AG09319 (cell line): ENCODE results near the gene CHRM1.
A peak's percentile ranks its signal among the peaks of the same experiment; 100 is the strongest.

Experiments
- DNase-seq: peaks from one replicate; pipeline ENCODE4 v3.0.0-alpha.2; 2010; ENCODE audit warnings: low read depth; ENCODE audit errors: extremely low read depth
- TF ChIP-seq, protein P1 (sequence below): IDR thresholded peaks from 2 replicates; pipeline ENCODE4 v1.5.1; 2011; ENCODE audit warnings: low read depth, mild to moderate bottlenecking, inconsistent platforms, low read length, moderate library complexity

CHRM1 gene

DNA sequence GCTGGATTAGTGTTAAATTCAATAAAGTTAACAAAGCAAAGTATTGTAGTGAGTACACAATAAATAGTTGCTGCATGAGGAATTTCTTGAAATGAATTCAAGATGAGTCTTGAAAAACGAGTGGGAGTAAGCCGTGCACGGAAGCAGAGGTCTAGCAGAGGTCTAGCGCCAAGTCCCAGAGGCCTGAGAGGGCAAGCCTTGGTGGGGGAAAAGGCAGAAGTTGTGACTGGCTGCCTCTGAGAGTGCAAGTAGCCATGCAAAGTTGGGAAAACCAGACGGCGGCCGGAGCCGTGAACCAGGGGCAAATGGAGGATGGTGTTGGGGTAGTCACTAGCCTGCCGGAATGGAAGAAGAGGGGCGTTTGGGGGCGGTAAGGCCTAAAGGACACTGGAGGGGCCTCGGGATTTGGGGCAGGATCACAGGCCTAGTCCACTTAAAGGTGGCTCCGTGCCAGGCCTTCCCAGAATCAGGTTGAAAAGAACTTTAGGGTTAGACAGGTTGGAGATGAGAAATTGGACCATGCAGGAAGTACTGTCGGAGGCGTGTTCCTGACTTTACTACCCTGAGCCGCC lies 40.8 kb downstream of the CHRM1 start:
- TF ChIP-seq, protein P1, sequence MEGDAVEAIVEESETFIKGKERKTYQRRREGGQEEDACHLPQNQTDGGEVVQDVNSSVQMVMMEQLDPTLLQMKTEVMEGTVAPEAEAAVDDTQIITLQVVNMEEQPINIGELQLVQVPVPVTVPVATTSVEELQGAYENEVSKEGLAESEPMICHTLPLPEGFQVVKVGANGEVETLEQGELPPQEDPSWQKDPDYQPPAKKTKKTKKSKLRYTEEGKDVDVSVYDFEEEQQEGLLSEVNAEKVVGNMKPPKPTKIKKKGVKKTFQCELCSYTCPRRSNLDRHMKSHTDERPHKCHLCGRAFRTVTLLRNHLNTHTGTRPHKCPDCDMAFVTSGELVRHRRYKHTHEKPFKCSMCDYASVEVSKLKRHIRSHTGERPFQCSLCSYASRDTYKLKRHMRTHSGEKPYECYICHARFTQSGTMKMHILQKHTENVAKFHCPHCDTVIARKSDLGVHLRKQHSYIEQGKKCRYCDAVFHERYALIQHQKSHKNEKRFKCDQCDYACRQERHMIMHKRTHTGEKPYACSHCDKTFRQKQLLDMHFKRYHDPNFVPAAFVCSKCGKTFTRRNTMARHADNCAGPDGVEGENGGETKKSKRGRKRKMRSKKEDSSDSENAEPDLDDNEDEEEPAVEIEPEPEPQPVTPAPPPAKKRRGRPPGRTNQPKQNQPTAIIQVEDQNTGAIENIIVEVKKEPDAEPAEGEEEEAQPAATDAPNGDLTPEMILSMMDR: no peak
- peak; percentile 73 for DNase-seq

DNA sequence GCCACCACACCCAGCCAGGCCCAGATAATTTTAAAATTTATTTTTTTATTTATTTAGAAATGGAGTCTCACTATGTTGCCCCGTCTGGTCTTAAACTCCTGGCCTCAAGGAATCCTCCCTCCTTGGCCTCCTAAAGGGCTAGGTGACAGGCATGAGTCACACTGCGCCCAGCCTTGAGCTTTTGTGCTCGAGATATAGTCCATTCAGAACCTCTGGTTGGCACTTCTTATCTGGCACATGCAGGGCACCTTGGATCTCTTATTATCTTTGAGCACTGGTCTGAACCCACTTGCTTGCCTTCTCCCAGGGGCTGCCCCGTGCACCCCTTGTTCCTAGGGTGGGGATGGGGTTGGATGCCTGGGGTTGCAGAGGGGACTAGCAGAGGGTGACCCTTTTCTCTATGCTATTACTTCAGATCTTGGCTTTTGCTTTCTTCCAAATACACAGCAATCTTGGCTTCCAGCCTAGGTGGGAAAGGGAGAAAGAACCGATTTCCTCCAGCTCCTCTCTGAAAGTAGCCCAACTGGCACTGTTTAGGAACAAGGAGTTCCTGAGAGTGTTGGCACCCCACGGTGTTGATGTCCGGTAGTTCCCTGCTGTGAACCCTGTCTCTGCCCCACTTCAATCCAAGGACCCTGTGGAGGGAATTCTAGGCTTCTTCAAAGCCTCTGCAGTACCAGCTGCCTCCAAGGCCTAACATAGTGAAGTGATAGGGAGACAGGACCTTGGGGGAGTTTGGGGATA lies 41.8 kb downstream of the CHRM1 start:
- TF ChIP-seq, protein P1: no peak
- DNase-seq: no peak

DNA sequence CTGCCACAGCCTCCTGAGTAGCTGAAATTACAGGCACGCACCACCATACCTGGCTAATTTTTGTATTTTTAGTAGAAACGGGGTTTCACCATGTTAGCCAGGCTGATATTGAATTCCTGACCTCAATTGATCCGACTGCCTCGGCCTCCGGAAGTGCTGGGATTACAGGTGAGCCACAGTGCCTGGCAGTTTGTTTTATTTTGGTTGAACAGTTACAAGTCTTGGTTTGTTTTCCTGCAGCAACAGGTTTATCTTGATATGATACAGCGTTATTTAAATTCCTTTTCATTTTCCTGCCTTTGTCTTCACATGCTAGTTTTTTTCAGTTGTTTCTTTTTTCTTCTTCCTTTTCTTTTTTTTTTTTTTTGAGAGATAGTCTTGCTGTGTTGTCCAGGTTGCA lies 44.5 kb downstream of the CHRM1 start:
- no peak for DNase-seq
- TF ChIP-seq, protein P1: no peak

DNA sequence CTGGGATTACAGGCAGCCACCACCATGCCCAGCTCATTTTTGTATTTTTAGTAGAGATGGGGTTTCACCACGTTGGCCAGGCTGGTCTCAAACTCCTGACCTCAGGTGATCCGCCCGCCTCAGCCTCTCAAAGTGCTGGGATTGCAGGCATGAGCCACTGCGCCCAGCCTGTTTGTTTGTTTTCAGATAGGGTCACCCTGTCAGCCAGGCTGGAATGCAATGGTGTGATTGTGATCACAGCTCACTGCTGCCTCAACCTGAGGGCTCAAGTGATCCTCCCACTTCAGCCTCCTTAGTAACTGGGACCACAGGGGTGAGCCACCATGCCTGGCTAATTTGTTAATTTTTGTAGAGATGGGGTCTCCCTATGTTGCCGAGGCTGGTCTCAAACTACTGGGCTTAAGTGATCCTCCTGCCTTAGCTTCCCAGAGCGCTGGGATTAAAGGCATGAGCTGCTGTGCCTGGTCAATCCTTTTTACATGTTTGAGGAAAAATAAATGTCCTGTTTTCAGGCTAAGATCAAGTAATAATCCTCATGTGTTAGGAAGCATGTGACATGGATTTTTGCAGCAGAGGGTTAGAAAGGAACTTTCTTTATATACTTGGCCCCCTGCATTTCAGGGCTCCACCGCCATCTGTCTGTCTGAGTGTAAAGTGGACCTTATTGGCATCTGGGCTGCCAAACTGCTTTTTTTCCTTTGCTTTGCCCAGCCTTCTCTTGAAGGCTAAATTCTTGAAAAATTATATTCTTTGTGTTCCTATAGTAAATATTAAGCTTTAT lies 45.3 kb downstream of the CHRM1 start:
- no peak for DNase-seq
- TF ChIP-seq, protein P1: no peak

DNA sequence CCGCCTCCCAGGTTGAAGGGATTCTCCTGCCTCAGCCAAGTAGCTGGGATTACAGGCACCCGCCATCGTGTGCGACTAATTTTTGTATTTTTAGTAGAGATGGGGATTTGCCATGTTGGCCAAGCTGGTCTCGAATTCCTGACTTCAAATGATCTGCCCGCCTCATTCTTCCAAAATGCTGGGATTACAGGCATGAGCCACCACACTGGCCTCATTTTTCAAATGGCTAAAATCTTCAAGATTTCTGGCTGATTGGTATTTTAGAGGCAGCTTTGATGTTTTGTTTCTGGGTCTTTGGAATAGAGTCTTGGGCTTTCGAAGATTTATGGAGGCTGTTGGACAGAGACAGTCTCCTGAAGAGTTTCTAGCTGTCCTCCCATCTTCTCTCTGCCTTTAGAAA lies 46.3 kb downstream of the CHRM1 start:
- TF ChIP-seq, protein P1: no peak
- no peak for DNase-seq

DNA sequence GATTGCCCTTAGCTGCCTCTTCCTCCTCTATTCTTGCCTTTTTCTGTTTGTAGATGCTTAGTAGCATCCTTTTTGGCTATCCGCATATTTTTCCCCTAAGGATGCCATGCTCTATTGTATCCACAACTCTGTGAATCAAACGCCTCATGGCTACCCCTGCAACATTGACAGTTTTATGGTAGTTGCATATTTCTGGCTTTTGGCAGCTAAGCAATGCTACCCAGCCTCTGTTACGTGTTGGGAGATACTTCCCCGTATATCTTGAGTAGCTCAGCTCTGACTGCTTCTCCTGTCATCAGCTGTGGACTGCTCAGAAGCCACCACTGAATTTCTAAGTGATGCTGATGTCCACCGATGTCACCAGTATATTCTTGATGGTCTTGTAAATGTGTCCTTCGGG lies 55.5 kb downstream of the CHRM1 start:
- DNase-seq: no peak
- TF ChIP-seq, protein P1: no peak
